ENCODE data around the gene PADI3.

Gene PADI3

GRCh38 chr1:17250601-17251000, 1.7 kb downstream of the PADI3 start:
- peaks cover 4 to 21% (median 15%) of the 10 kb centered on the region in 5 donors for H3K27me3 ChIP-seq (ENCODE audit: control insufficient read depth in 5 of 5, insufficient read depth in 4 of 5, low read length in 5 of 5)
- H3K36me3 ChIP-seq (ENCODE audit: control insufficient read depth in 5 of 5, insufficient read depth in 5 of 5, low read length in 5 of 5), result no peaks in the 10 kb centered on the region
- H3K4me1 ChIP-seq (ENCODE audit: control insufficient read depth in 5 of 5, insufficient read depth in 5 of 5, low read length in 5 of 5), result peaks cover 0 to 5% (median 0%) of the 10 kb centered on the region in 5 donors
- H3K9ac ChIP-seq (ENCODE audit: low read length in 5 of 5), result no peak overlapping the region
- H3K9me3 ChIP-seq (ENCODE audit: control insufficient read depth in 5 of 5, low read length in 5 of 5), result no peaks in the 10 kb centered on the region
- H3K27ac ChIP-seq (ENCODE audit: low read depth, low read length), result no peak overlapping the region
- no peak overlapping the region for H3K4me3 ChIP-seq (ENCODE audit: low read depth in 1 of 5, low read length in 5 of 5)

GRCh38 chr1:17251246-17251645, 2.3 kb downstream of the PADI3 start:
- H3K27me3 ChIP-seq (ENCODE audit: control insufficient read depth in 5 of 5, insufficient read depth in 4 of 5, low read length in 5 of 5), result peaks cover 4 to 21% (median 19%) of the 10 kb centered on the region in 5 donors

GRCh38 chr1:17251701-17252376, 2.9 kb downstream of the PADI3 start:
- Histone ChIP-seq H3K27ac (ENCODE audit: low read depth, low read length) (no peak overlapping the region), H3K36me3 (ENCODE audit: control insufficient read depth in 5 of 5, insufficient read depth in 5 of 5, low read length in 5 of 5) (no peaks in the 10 kb centered on the region), H3K4me3 (ENCODE audit: low read depth in 1 of 5, low read length in 5 of 5) (no peak overlapping the region), H3K9me3 (ENCODE audit: control insufficient read depth in 5 of 5, low read length in 5 of 5) (no peaks in the 10 kb centered on the region), H3K27me3 (ENCODE audit: control insufficient read depth in 5 of 5, insufficient read depth in 4 of 5, low read length in 5 of 5) (peaks cover 4 to 24% (median 20%) of the 10 kb centered on the region in 5 donors), H3K4me1 (ENCODE audit: control insufficient read depth in 5 of 5, insufficient read depth in 5 of 5, low read length in 5 of 5) (no peaks in the 10 kb centered on the region), H3K9ac (ENCODE audit: low read length in 5 of 5) (no peak overlapping the region)

More at GRCh38 chr1:17251246-17251645, 2.3 kb downstream of the PADI3 start:
- Histone ChIP-seq H3K27ac (ENCODE audit: low read depth, low read length) (no peak overlapping the region), H3K9me3 (ENCODE audit: control insufficient read depth in 5 of 5, low read length in 5 of 5) (no peaks in the 10 kb centered on the region), H3K4me1 (ENCODE audit: control insufficient read depth in 5 of 5, insufficient read depth in 5 of 5, low read length in 5 of 5) (no peaks in the 10 kb centered on the region), H3K9ac (ENCODE audit: low read length in 5 of 5) (no peak overlapping the region), H3K4me3 (ENCODE audit: low read depth in 1 of 5, low read length in 5 of 5) (no peak overlapping the region), H3K36me3 (ENCODE audit: control insufficient read depth in 5 of 5, insufficient read depth in 5 of 5, low read length in 5 of 5) (no peaks in the 10 kb centered on the region)

- H3K4me3 ChIP-seq (ENCODE audit: low read depth in 1 of 5, low read length in 5 of 5), result no peak overlapping the region
- H3K36me3 ChIP-seq (ENCODE audit: control insufficient read depth in 5 of 5, insufficient read depth in 5 of 5, low read length in 5 of 5), result no peaks in the 10 kb centered on the region
- H3K9me3 ChIP-seq (ENCODE audit: control insufficient read depth in 5 of 5, low read length in 5 of 5), result no peaks in the 10 kb centered on the region
- no peak overlapping the region for H3K27ac ChIP-seq (ENCODE audit: low read depth, low read length)
- H3K27me3 ChIP-seq (ENCODE audit: control insufficient read depth in 5 of 5, insufficient read depth in 4 of 5, low read length in 5 of 5), result peaks cover 4 to 33% (median 27%) of the 10 kb centered on the region in 5 donors
- H3K9ac ChIP-seq (ENCODE audit: low read length in 5 of 5), result no peak overlapping the region
- peaks cover 0 to 5% (median 0%) of the 10 kb centered on the region in 5 donors for H3K4me1 ChIP-seq (ENCODE audit: control insufficient read depth in 5 of 5, insufficient read depth in 5 of 5, low read length in 5 of 5)
Observed at GRCh38 chr1:17255336-17255735, 6.4 kb downstream of the PADI3 start.

- Histone ChIP-seq H3K36me3 (ENCODE audit: control insufficient read depth in 5 of 5, insufficient read depth in 5 of 5, low read length in 5 of 5) (no peaks in the 10 kb centered on the region), H3K4me1 (ENCODE audit: control insufficient read depth in 5 of 5, insufficient read depth in 5 of 5, low read length in 5 of 5) (peaks cover 0 to 5% (median 0%) of the 10 kb centered on the region in 5 donors), H3K27me3 (ENCODE audit: control insufficient read depth in 5 of 5, insufficient read depth in 4 of 5, low read length in 5 of 5) (peaks cover 0 to 30% (median 23%) of the 10 kb centered on the region in 5 donors), H3K9ac (ENCODE audit: low read length in 5 of 5) (peak overlapping the region in 1 of 5 donors; percentile 16), H3K27ac (ENCODE audit: low read depth, low read length) (no peak overlapping the region), H3K4me3 (ENCODE audit: low read depth in 1 of 5, low read length in 5 of 5) (no peak overlapping the region), H3K9me3 (ENCODE audit: control insufficient read depth in 5 of 5, low read length in 5 of 5) (peaks cover 0 to 2% (median 0%) of the 10 kb centered on the region in 5 donors)
Observed at GRCh38 chr1:17258116-17258757, 9.3 kb downstream of the PADI3 start.

GRCh38 chr1:17258758-17259130, 9.8 kb downstream of the PADI3 start:
- Histone ChIP-seq H3K9me3 (ENCODE audit: control insufficient read depth in 5 of 5, low read length in 5 of 5) (peaks cover 0 to 2% (median 0%) of the 10 kb centered on the region in 5 donors), H3K27ac (ENCODE audit: low read depth, low read length) (no peak overlapping the region), H3K9ac (ENCODE audit: low read length in 5 of 5) (peak overlapping the region in 1 of 5 donors; percentile 16), H3K36me3 (ENCODE audit: control insufficient read depth in 5 of 5, insufficient read depth in 5 of 5, low read length in 5 of 5) (no peaks in the 10 kb centered on the region), H3K4me3 (ENCODE audit: low read depth in 1 of 5, low read length in 5 of 5) (no peak overlapping the region), H3K4me1 (ENCODE audit: control insufficient read depth in 5 of 5, insufficient read depth in 5 of 5, low read length in 5 of 5) (peaks cover 0 to 5% (median 0%) of the 10 kb centered on the region in 5 donors), H3K27me3 (ENCODE audit: control insufficient read depth in 5 of 5, insufficient read depth in 4 of 5, low read length in 5 of 5) (peaks cover 0 to 29% (median 23%) of the 10 kb centered on the region in 5 donors)

GRCh38 chr1:17259233-17259873, 10.5 kb downstream of the PADI3 start:
- Histone ChIP-seq H3K27me3 (ENCODE audit: control insufficient read depth in 5 of 5, insufficient read depth in 4 of 5, low read length in 5 of 5) (peaks cover 0 to 29% (median 23%) of the 10 kb centered on the region in 5 donors), H3K27ac (ENCODE audit: low read depth, low read length) (no peak overlapping the region), H3K4me1 (ENCODE audit: control insufficient read depth in 5 of 5, insufficient read depth in 5 of 5, low read length in 5 of 5) (peaks cover 0 to 5% (median 0%) of the 10 kb centered on the region in 5 donors), H3K36me3 (ENCODE audit: control insufficient read depth in 5 of 5, insufficient read depth in 5 of 5, low read length in 5 of 5) (no peaks in the 10 kb centered on the region), H3K9ac (ENCODE audit: low read length in 5 of 5) (no peak overlapping the region), H3K4me3 (ENCODE audit: low read depth in 1 of 5, low read length in 5 of 5) (no peak overlapping the region), H3K9me3 (ENCODE audit: control insufficient read depth in 5 of 5, low read length in 5 of 5) (peaks cover 0 to 2% (median 0%) of the 10 kb centered on the region in 5 donors)

GRCh38 chr1:17260264-17260663, 11.4 kb downstream of the PADI3 start:
- Histone ChIP-seq H3K9ac (ENCODE audit: low read length in 5 of 5) (no peak overlapping the region), H3K27me3 (ENCODE audit: control insufficient read depth in 5 of 5, insufficient read depth in 4 of 5, low read length in 5 of 5) (peaks cover 0 to 28% (median 23%) of the 10 kb centered on the region in 5 donors), H3K4me1 (ENCODE audit: control insufficient read depth in 5 of 5, insufficient read depth in 5 of 5, low read length in 5 of 5) (peaks cover 0 to 5% (median 0%) of the 10 kb centered on the region in 5 donors), H3K4me3 (ENCODE audit: low read depth in 1 of 5, low read length in 5 of 5) (no peak overlapping the region), H3K27ac (ENCODE audit: low read depth, low read length) (no peak overlapping the region), H3K36me3 (ENCODE audit: control insufficient read depth in 5 of 5, insufficient read depth in 5 of 5, low read length in 5 of 5) (no peaks in the 10 kb centered on the region), H3K9me3 (ENCODE audit: control insufficient read depth in 5 of 5, low read length in 5 of 5) (peaks cover 0 to 2% (median 0%) of the 10 kb centered on the region in 5 donors)

- Histone ChIP-seq H3K9ac (ENCODE audit: low read length in 5 of 5) (no peak overlapping the region), H3K27me3 (ENCODE audit: control insufficient read depth in 5 of 5, insufficient read depth in 4 of 5, low read length in 5 of 5) (peaks cover 0 to 25% (median 21%) of the 10 kb centered on the region in 5 donors), H3K9me3 (ENCODE audit: control insufficient read depth in 5 of 5, low read length in 5 of 5) (peaks cover 0 to 2% (median 0%) of the 10 kb centered on the region in 5 donors), H3K36me3 (ENCODE audit: control insufficient read depth in 5 of 5, insufficient read depth in 5 of 5, low read length in 5 of 5) (no peaks in the 10 kb centered on the region), H3K4me3 (ENCODE audit: low read depth in 1 of 5, low read length in 5 of 5) (no peak overlapping the region), H3K27ac (ENCODE audit: low read depth, low read length) (no peak overlapping the region), H3K4me1 (ENCODE audit: control insufficient read depth in 5 of 5, insufficient read depth in 5 of 5, low read length in 5 of 5) (peaks cover 0 to 5% (median 0%) of the 10 kb centered on the region in 5 donors)
Observed at GRCh38 chr1:17260738-17261137, 11.8 kb downstream of the PADI3 start.

- H3K4me3 ChIP-seq (ENCODE audit: low read depth in 1 of 5, low read length in 5 of 5), result no peak overlapping the region
- H3K9me3 ChIP-seq (ENCODE audit: control insufficient read depth in 5 of 5, low read length in 5 of 5), result peaks cover 0 to 2% (median 0%) of the 10 kb centered on the region in 5 donors
- no peaks in the 10 kb centered on the region for H3K36me3 ChIP-seq (ENCODE audit: control insufficient read depth in 5 of 5, insufficient read depth in 5 of 5, low read length in 5 of 5)
- peaks cover 0 to 19% (median 14%) of the 10 kb centered on the region in 5 donors for H3K27me3 ChIP-seq (ENCODE audit: control insufficient read depth in 5 of 5, insufficient read depth in 4 of 5, low read length in 5 of 5)
- peaks cover 0 to 2% (median 0%) of the 10 kb centered on the region in 5 donors for H3K4me1 ChIP-seq (ENCODE audit: control insufficient read depth in 5 of 5, insufficient read depth in 5 of 5, low read length in 5 of 5)
- H3K27ac ChIP-seq (ENCODE audit: low read depth, low read length), result no peak overlapping the region
- no peak overlapping the region for H3K9ac ChIP-seq (ENCODE audit: low read length in 5 of 5)
Observed at GRCh38 chr1:17263936-17264335, 15.0 kb downstream of the PADI3 start.

Data from subcutaneous abdominal adipose tissue (tissue), 5 donors.